Hypothalamus (tissue), 51 donors: ENCODE measurements around the gene ZFAND5.

Experiments used
- DNase-seq, 51 donors: peaks; one replicate each; lab custom pipeline; 2025; lab: John Stamatoyannopoulos, UW

ZFAND5 gene

GRCh38 chr9:72332351-72332750, 32.7 kb downstream of the ZFAND5 start:
- DNase-seq, result no peak

GRCh38 chr9:72327631-72328030, 37.4 kb downstream of the ZFAND5 start:
- no peak for DNase-seq

GRCh38 chr9:72326641-72327040, 38.4 kb downstream of the ZFAND5 start:
- DNase-seq, result no peak

- no peak for DNase-seq
Observed at GRCh38 chr9:72324974-72325373, 40.0 kb downstream of the ZFAND5 start.

- DNase-seq, result no peak
Observed at GRCh38 chr9:72322678-72323077, 42.3 kb downstream of the ZFAND5 start.

GRCh38 chr9:72322259-72322658, 42.7 kb downstream of the ZFAND5 start:
- DNase-seq, result no peak

- peak in 25 of 51 donors; percentile 4 to 55 (median 23) for DNase-seq
Observed at GRCh38 chr9:72315510-72316311, 49.3 kb downstream of the ZFAND5 start.

GRCh38 chr9:72315089-72315509, 49.9 kb downstream of the ZFAND5 start:
- DNase-seq, result peak in 42 of 51 donors; percentile 6 to 67 (median 32)

GRCh38 chr9:72313507-72313906, 51.5 kb downstream of the ZFAND5 start:
- no peak for DNase-seq

- DNase-seq, result no peak
Observed at GRCh38 chr9:72312386-72312987, 52.5 kb downstream of the ZFAND5 start.

- DNase-seq, result no peak
Observed at GRCh38 chr9:72309364-72310133, 55.5 kb downstream of the ZFAND5 start.

- no peak for DNase-seq
Observed at GRCh38 chr9:72306761-72307160, 58.2 kb downstream of the ZFAND5 start.

- no peak for DNase-seq
Observed at GRCh38 chr9:72305707-72306106, 59.3 kb downstream of the ZFAND5 start.

GRCh38 chr9:72305102-72305546, 59.9 kb downstream of the ZFAND5 start:
- DNase-seq, result peak in 30 of 51 donors; percentile 1 to 46 (median 14)

GRCh38 chr9:72304538-72304937, 60.5 kb downstream of the ZFAND5 start:
- DNase-seq, result no peak
